Omental fat pad (tissue), 4 donors: ENCODE measurements around the gene LETMD1. TPM values are rescaled to one million over a fixed set of nuclear protein-coding genes. Genes with fewer than 3 reads are reported as not detected.

Source experiments
- ATAC-seq: fragments of 150-250 bp; one replicate; pipeline ENCODE4 v1.9.1; 2016; ENCODE audit warnings: mild to moderate bottlenecking, moderate library complexity; ENCODE audit not compliant: low FRiP score
- DNase-seq: peaks from one replicate; pipeline ENCODE4 v3.0.0-alpha.2; 2019; ENCODE audit warnings: low spot score
- CTCF ChIP-seq, 3 donors: fragments of 450-650 bp; IDR thresholded peaks; one replicate each; pipeline ENCODE4 v1.5.1; 2016 to 2017; ENCODE audit warnings: antibody characterized with exemption in 3 of 3, mild to moderate bottlenecking in 3 of 3, moderate library complexity in 2 of 3
- total RNA-seq, 4 donors: library from RNA; depleted of rRNA; stranded (reverse); fragments of >200 nt; gene quantifications; one replicate each; pipeline ENCODE4 v1.1.0, GENCODE V29; 2016

The LETMD1 gene
- total RNA-seq, 4 donors from 2014 or later, result 38.9 to 68.4 (median 60.5) TPM

DNA sequence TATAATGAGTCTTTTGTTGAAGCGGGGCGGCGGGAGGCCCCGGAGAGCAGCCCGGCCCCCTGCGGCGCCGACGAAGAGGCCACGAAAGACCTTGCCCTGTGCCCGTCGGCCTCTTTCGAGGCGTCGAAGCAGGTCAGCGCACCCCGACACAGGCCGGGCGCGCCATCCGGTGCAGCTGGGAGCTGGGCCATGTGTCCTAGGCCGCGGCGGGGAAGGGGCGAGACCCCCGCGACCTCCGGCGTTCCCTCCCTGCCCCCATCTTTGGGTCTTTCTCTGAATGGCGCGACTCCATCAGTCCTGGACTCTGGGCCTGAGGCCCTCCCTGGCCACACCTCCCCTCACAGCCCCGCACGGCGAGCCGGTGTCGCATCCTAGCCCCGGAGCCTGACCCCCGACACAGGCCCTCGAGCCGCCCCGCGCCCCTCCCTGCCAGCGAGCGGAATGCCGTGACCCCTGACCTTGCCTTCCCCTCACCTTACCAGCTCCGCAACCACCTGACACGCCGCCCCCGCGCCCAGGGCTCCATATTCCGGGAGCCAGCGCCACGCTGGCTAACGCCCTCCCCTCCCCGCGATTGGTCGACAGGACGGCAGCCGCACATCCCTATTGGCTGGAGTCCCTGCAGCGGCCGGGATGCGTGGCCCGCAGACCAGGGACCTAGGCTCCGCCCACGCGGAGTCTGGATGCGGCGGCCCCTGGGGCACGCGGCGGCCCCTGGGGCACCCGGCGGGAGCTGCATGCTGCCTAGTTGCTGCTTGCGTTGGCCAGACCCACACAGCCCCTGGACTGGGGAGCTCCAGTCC lies 22.1 kb upstream of the LETMD1 start, which contains the start of gene SLC11A2:
TSS of gene SLC11A2 (minus strand) at position 549 of the 803 bp plus-strand sequence. CDS start 15,656 bp downstream, outside the sequence.
- TF ChIP-seq CTCF (IDR thresholded peaks at IDR 0.05), result no peak
- ATAC-seq, result peak; percentile 94
- peak; percentile 93 for DNase-seq

DNA sequence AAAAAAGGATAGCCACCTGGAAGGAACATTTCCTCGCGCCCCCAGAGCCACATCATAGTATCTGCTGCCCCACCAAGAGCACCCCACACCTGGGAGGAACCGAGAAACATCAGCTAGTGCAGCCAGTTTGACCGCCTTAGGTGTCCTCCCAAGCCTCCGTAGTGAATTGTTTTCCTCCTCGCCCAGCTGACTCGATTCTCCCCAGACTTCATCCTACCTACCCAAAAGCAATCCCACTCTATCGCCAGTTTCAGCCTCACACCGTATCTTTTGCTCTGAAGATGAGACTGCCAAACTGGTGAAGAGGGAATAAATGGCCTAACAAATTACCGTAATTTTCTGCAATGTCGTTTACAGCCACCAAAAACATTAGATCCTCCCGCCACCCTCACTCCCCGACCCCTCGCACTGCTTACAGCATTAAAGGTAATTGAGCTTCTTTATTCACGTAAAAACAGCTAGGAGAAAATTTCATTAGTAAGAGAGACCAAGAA lies 20.7 kb upstream of the LETMD1 start:
- ATAC-seq, result no peak
- no peak for DNase-seq
- TF ChIP-seq CTCF (IDR thresholded peaks at IDR 0.05), result no peak

DNA sequence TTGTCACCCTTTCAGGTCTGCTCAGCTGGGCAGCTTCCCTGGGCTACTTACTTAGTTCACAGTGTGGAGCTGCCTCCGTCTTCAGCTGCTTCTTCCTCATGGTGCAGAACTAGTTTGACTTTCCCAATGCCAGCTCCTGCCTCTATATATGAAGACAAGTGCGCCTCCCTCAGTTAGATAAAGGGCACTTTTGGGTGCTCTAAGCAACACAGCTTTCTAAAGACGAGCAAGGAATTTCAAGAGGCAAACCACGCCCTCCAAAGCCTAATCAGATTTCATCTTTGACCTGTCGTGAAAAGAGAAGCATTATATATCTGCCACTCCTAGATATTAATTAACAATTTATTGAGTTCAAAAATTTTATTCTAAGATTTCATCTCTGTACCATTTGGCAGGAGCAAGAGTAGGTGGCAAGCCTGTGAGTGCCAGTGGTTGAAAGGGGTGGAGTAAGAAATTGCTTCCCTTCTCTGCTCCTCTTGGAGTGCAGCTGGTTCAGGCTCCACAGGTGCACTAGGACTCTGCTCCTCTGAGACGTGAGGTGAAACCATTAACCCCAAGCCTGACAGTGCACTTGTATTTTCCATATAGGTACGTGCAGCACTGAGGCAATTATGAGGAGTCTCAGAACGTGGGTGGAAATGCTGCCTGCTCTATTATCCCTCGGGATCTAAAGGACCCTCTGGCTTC lies 19.9 kb upstream of the LETMD1 start:
- no peak for TF ChIP-seq CTCF (IDR thresholded peaks at IDR 0.05)
- ATAC-seq (no peak), DNase-seq (no peak)

GRCh38 chr12:51028813-51029150 lies 19.3 kb upstream of the LETMD1 start:
- no peak for ATAC-seq
- TF ChIP-seq CTCF (IDR thresholded peaks at IDR 0.05), result no peak
- DNase-seq, result no peak

GRCh38 chr12:51033048-51033447 lies 15.1 kb upstream of the LETMD1 start:
- ATAC-seq (no peak), DNase-seq (no peak)
- no peak for TF ChIP-seq CTCF (IDR thresholded peaks at IDR 0.05)

DNA sequence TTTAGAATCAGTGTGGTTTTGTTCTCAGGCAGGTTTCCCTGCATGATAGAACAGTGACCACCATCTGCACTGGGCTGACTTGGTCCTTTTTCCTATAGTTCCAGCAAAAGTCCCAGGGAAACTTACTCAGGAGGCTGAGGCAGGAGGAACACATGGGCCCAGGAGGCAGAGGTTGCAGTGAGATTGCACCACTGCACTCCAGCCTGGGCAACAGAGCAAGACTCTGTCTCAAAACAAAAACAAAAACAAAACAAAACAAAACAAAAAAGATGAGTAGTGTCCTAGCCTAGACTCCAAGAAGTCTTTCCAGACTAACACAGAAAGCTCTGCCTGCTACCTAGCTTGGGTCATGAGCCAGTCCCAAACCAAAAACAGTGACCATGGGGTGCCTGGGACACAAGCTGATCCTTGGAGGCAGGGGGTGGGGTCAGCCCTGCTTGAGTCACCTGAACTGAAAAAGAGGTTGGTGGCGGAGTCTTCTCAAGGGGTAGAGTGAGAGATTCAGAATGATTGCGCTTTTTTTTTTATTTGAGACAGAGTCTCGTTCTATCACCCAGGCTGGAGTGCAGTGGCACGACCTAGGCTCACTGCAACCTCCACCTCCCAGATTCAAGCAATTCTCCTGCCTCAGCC lies 14.6 kb upstream of the LETMD1 start:
- DNase-seq (no peak), ATAC-seq (no peak)
- no peak for TF ChIP-seq CTCF (IDR thresholded peaks at IDR 0.05)
